H1 (cell line): ENCODE data around the gene GATA5. TPM values are rescaled to one million over a fixed set of nuclear protein-coding genes. Genes with fewer than 3 reads are reported as not detected.

Source experiments
- CTCF ChIA-PET: fragments of 300-600 bp; sonication (Branson Sonifier 250); formaldehyde crosslinking; loops from one replicate; lab custom pipeline; 2021; ENCODE audit not compliant: partially characterized antibody; lab: Charles Lee
- POLR2A ChIA-PET: fragments of 300-600 bp; sonication (Branson Sonifier 250); formaldehyde crosslinking; loops from one replicate; lab custom pipeline; 2021; ENCODE audit warnings: inconsistent platforms; ENCODE audit not compliant: partially characterized antibody; lab: Charles Lee
- DNase-seq, 2 experiments: peaks; one replicate each; pipeline versions ENCODE4 v3.0.0 to v3.0.0-alpha.2; 2010 to 2022; ENCODE audit warnings: low spot score in 2 of 2, low read depth in 1 of 2, mixed read lengths in 1 of 2
- FAIRE-seq: peaks from 2 replicates; lab custom pipeline; 2011; peaks lifted over from hg19 to GRCh38; lab: Jason Lieb, UNC
- H2AFZ ChIP-seq: 2 replicates; pipeline ENCODE4 v1.8.1; 2012; ENCODE audit warnings: low read length, inconsistent platforms
- H2AK5ac ChIP-seq: 2 replicates; pipeline ENCODE4 v1.6.1; 2013; ENCODE audit warnings: low read depth, low read length
- H2BK120ac ChIP-seq: replicated peaks from 2 replicates; pipeline ENCODE3; 2013; ENCODE audit warnings: low read depth, low read length, inconsistent platforms
- H2BK12ac ChIP-seq: 2 replicates; pipeline ENCODE4 v1.6.1; 2013; ENCODE audit warnings: low read depth, low read length
- H2BK15ac ChIP-seq: 2 replicates; pipeline ENCODE4 v1.6.1; 2013; ENCODE audit warnings: low read length
- H2BK20ac ChIP-seq: 2 replicates; pipeline ENCODE4 v1.6.1; 2013; ENCODE audit warnings: low read length
- H2BK5ac ChIP-seq: 2 replicates; pipeline ENCODE4 v1.6.1; 2013; ENCODE audit warnings: low read depth, low read length
- H3K14ac ChIP-seq: 2 replicates; pipeline ENCODE4 v1.6.1; 2013; ENCODE audit warnings: inconsistent platforms; ENCODE audit not compliant: insufficient read length
- H3K18ac ChIP-seq: 2 replicates; pipeline ENCODE4 v1.6.1; 2013; ENCODE audit warnings: low read length; ENCODE audit errors: extremely low read depth
- H3K23ac ChIP-seq: 2 replicates; pipeline ENCODE4 v1.6.1; 2013; ENCODE audit warnings: inconsistent platforms; ENCODE audit not compliant: insufficient read length
- H3K23me2 ChIP-seq: 2 replicates; pipeline ENCODE4 v1.6.1; 2013; ENCODE audit warnings: low read depth, low read length
- H3K27ac ChIP-seq: 2 replicates; pipeline ENCODE4 v1.6.1; 2011; ENCODE audit warnings: low read depth, low read length, inconsistent platforms
- H3K27me3 ChIP-seq, 4 experiments: replicated peaks in 1 of 4; 1 replicate in 1 of 4; 2 replicates in 3 of 4; pipeline versions ENCODE4 v1.6.1 to v1.8.1; 2011 to 2013; ENCODE audit warnings: low read length in 3 of 4, mild to moderate bottlenecking in 3 of 4, inconsistent platforms in 2 of 4, mixed read lengths in 2 of 4, moderate library complexity in 1 of 4; ENCODE audit not compliant: control insufficient read depth in 3 of 4, insufficient read depth in 3 of 4; ENCODE audit errors: extremely low read depth in 1 of 4
- H3K36me3 ChIP-seq, 4 experiments: 2 replicates each; pipeline versions ENCODE4 v1.6.1 to v1.8.1; 2011 to 2013; ENCODE audit warnings: mild to moderate bottlenecking in 4 of 4, low read length in 3 of 4, moderate library complexity in 2 of 4, control low read depth in 1 of 4, inconsistent platforms in 1 of 4; ENCODE audit not compliant: insufficient read depth in 4 of 4, control insufficient read depth in 2 of 4
- H3K4ac ChIP-seq: replicated peaks from 2 replicates; pipeline ENCODE3; 2013; ENCODE audit warnings: low read length, low read depth, mixed read lengths, inconsistent platforms; ENCODE audit not compliant: insufficient read length
- H3K4me1 ChIP-seq, 4 experiments: replicated peaks in 1 of 4; 1 replicate in 1 of 4; 2 replicates in 3 of 4; pipeline versions ENCODE4 v1.6.1 to v1.8.1; 2011 to 2013; ENCODE audit warnings: low read length in 3 of 4, inconsistent platforms in 2 of 4, mixed read lengths in 1 of 4; ENCODE audit not compliant: insufficient read depth in 4 of 4, control insufficient read depth in 3 of 4
- H3K4me2 ChIP-seq, 2 experiments: 2 replicates each; pipeline versions ENCODE4 v1.6.1 to v1.8.1; 2011 to 2013; ENCODE audit warnings: low read depth in 2 of 2, low read length in 2 of 2, control low read depth in 1 of 2, inconsistent platforms in 1 of 2, mild to moderate bottlenecking in 1 of 2; ENCODE audit not compliant: insufficient read depth in 1 of 2
- H3K4me3 ChIP-seq, 4 experiments: fragments of 200-600, 300-600 bp in 1 of 4; sonication (generic), shearing (Covaris generic), sonication (Bioruptor Twin) in 1 of 4; 2 replicates each; pipeline versions ENCODE4 v1.5.1 to v1.8.1; 2011 to 2016; ENCODE audit warnings: low read length in 4 of 4, low read depth in 3 of 4, control low read depth in 2 of 4, inconsistent platforms in 2 of 4, mild to moderate bottlenecking in 2 of 4, mixed read lengths in 1 of 4, moderate library complexity in 1 of 4; ENCODE audit not compliant: insufficient read depth in 2 of 4; ENCODE audit errors: extremely low read depth in 1 of 4
- H3K56ac ChIP-seq: replicated peaks from 2 replicates; pipeline ENCODE3; 2013; ENCODE audit warnings: low read depth, mild to moderate bottlenecking, mixed read lengths, low read length, inconsistent platforms; ENCODE audit not compliant: insufficient read length
- H3K79me1 ChIP-seq: 2 replicates; pipeline ENCODE4 v1.6.1; 2013; ENCODE audit warnings: low read depth, low read length, control low read depth
- H3K79me2 ChIP-seq, 2 experiments: 2 replicates each; pipeline versions ENCODE4 v1.6.1 to v1.8.1; 2012 to 2013; ENCODE audit warnings: low read length in 2 of 2, mild to moderate bottlenecking in 2 of 2, inconsistent platforms in 1 of 2; ENCODE audit not compliant: insufficient read depth in 2 of 2, control insufficient read depth in 1 of 2
- H3K9ac ChIP-seq, 4 experiments: replicated peaks in 1 of 4; 1 replicate in 1 of 4; 2 replicates in 3 of 4; pipeline versions ENCODE4 v1.6.1 to v1.8.1; 2011 to 2013; ENCODE audit warnings: low read depth in 3 of 4, low read length in 3 of 4, control low read depth in 2 of 4, mild to moderate bottlenecking in 2 of 4, moderate library complexity in 2 of 4, inconsistent platforms in 1 of 4; ENCODE audit errors: extremely low read depth in 1 of 4
- H3K9me3 ChIP-seq, 2 experiments: 2 replicates each; pipeline versions ENCODE4 v1.6.1 to v1.8.1; 2012 to 2013; ENCODE audit warnings: mild to moderate bottlenecking in 2 of 2, moderate library complexity in 2 of 2, control low read depth in 1 of 2, inconsistent platforms in 1 of 2, low read depth in 1 of 2, low read length in 1 of 2, mixed read lengths in 1 of 2; ENCODE audit not compliant: insufficient read depth in 2 of 2
- H4K20me1 ChIP-seq, 2 experiments: replicated peaks in 1 of 2; 2 replicates each; pipeline versions ENCODE3 to v1.8.1; 2011 to 2013; ENCODE audit warnings: inconsistent platforms in 2 of 2, low read length in 2 of 2, mild to moderate bottlenecking in 1 of 2; ENCODE audit not compliant: insufficient read depth in 2 of 2, control insufficient read depth in 1 of 2
- H4K5ac ChIP-seq: 2 replicates; pipeline ENCODE4 v1.6.1; 2013; ENCODE audit warnings: low read length, low read depth, mixed read lengths, inconsistent platforms; ENCODE audit not compliant: insufficient read length
- H4K8ac ChIP-seq: 2 replicates; pipeline ENCODE4 v1.8.0; 2013; ENCODE audit warnings: mild to moderate bottlenecking, moderate library complexity, low read length, inconsistent platforms; ENCODE audit not compliant: insufficient read depth; ENCODE audit errors: extremely low read depth
- H4K91ac ChIP-seq: replicated peaks from 2 replicates; pipeline ENCODE3; 2013; ENCODE audit warnings: low read length, mixed read lengths, inconsistent platforms; ENCODE audit not compliant: insufficient read length
- CBX8 ChIP-seq: fragments of 300-800, 300-1000 bp; sonication (generic); IDR thresholded peaks from 2 replicates; pipeline ENCODE4 v1.7.1; 2016; ENCODE audit warnings: low read depth, low read length, borderline replicate concordance
- CREB1 ChIP-seq: IDR thresholded peaks from 2 replicates; pipeline ENCODE4 v1.6.1; 2012; ENCODE audit warnings: inconsistent platforms
- GABPA ChIP-seq: IDR thresholded peaks from 2 replicates; pipeline ENCODE4 v1.6.1; 2011; ENCODE audit warnings: mild to moderate bottlenecking, low read length, moderate library complexity, borderline replicate concordance; ENCODE audit not compliant: insufficient read depth
- WGBS, 2 experiments: shearing (Covaris generic) in 1 of 2; methylation state at CpG; one replicate each; pipeline versions ENCODE4 v1.1.6 to v1.1.7; 2013 to 2015; ENCODE audit warnings: low lambda C conversion rate in 2 of 2, mixed read lengths in 2 of 2, inconsistent platforms in 1 of 2, low coverage in 1 of 2, missing lambda C conversion rate in 1 of 2; ENCODE audit not compliant: insufficient replicate concordance in 2 of 2, insufficient coverage in 1 of 2, insufficient read length in 1 of 2; ENCODE audit errors: extremely low coverage in 1 of 2, missing lambda C conversion rate in 1 of 2; 5-methylcytosine and 5-hydroxymethylcytosine counted together
- polyA plus RNA-seq, 7 experiments: library from polyadenylated mRNA; depleted of rRNA in 3 of 7; stranded (reverse) in 5 of 7; unstranded in 2 of 7; fragments of >200 nt in 5 of 7; fragments of 200-250 nt in 2 of 7; gene quantifications; 1 replicate in 5 of 7; 2 replicates in 1 of 7; 4 replicates in 1 of 7; pipeline versions ENCODE4 v1.2.1 to v1.2.3, GENCODE V29; 2011 to 2013; ENCODE audit warnings: missing spikeins in 2 of 7, mixed read lengths in 2 of 7
- total RNA-seq: library from RNA; stranded (reverse); fragmentation: NEBNext Ultra II Directional; extraction: Animal tissue kit (Norgen Biotek cat#: 25700); gene quantifications from 2 replicates; pipeline ENCODE4 v1.2.1, GENCODE V29; 2021
- TF ChIP-seq, protein P1 (sequence below), 3 experiments: IDR thresholded peaks; 1 replicate in 2 of 3; 2 replicates in 1 of 3; pipeline versions ENCODE4 v1.5.1 to v1.6.1; 2011; ENCODE audit warnings: low read length in 3 of 3, mild to moderate bottlenecking in 3 of 3, inconsistent platforms in 2 of 3, low read depth in 1 of 3, moderate library complexity in 1 of 3; ENCODE audit not compliant: insufficient read depth in 1 of 3; ENCODE audit errors: control extremely low read depth in 1 of 3
- TF ChIP-seq, protein P2 (sequence below): IDR thresholded peaks from 2 replicates; pipeline ENCODE4 v1.6.1; 2011; ENCODE audit warnings: low read length, improper control_type of control experiment

Gene GATA5
- total and polyA plus RNA-seq, 2 of the 8 experiments (the other 6 are each of a cell fraction or from before 2014, with no cell fraction given), result 0.08 to 0.11 TPM

DNA sequence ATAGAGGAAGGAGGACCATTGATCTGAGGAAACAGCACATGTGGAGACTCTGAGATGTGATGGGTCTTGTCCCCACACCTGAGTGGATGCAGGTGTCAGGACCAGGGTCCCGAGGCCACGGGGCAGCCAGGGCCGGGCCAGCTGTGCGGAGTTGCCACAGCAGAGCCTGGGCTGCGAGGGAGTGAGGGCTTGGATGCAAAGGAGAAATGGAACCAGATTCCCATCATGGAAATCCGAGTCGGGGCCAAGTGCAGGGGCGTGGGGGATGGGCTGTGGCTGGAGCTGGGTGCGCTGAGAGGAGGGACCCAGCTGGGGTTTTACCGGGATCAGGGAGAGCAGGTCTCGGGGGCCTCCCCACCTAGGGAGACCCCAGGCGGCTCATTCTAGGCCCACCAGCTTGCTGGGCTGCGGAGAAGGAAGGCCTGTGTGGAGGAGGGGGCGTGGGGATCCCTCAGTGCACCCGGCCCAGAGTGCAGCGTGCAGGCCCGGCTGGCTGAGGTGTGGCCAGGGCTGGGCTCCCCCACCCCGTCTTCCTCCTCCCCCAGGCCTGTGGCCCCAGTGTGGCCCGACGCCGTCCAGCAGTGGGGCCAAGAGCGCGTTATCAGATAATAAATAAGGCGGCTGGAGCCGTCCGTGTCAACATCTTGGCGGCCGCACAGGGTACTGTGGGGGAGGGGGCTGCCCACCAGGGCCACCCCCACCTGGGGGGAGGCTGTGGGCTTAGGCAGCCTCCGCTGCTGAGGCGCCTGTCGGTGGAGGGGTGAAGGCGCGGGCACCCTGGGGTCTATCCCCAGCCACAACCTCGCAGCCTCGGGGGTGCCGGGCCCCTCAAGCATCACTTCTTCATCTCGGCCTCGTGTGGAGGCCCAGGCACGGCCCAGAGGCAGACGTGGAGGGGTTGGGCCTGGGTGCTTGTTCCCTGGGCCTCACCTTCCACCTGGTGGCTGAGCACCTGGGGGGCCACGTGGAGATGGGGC, 17.2 kb downstream of the GATA5 start:
- DNase-seq (no peak), FAIRE-seq (no peak)
- peak overlapping the region; percentile 87; the same call in 1 of the 2 replicates for H2BK12ac ChIP-seq
- peaks cover 0 to 8% (median 2%) of the 10 kb centered on the region in 4 experiments; a peak in 1 of 7 replicates for H3K4me1 ChIP-seq
- peak overlapping the region; percentile 80; the same call in 1 of the 2 replicates for H2BK20ac ChIP-seq
- no peaks in the 10 kb centered on the region for H3K27me3 ChIP-seq
- peak overlapping the region; percentile 57 for H4K8ac ChIP-seq
- H2BK15ac ChIP-seq, result peak overlapping the region; percentile 95; the same call in 1 of the 2 replicates
- no peak overlapping the region for H3K14ac ChIP-seq
- no peaks in the 10 kb centered on the region; the same call in 1 of the 2 replicates for H3K79me1 ChIP-seq
- H3K18ac ChIP-seq, result peak overlapping the region; percentile 78
- H3K23me2 ChIP-seq, result no peaks in the 10 kb centered on the region
- TF ChIP-seq CREB1 (no peak), CBX8 (no peak), GABPA (no peak)
- TF ChIP-seq, protein P1, sequence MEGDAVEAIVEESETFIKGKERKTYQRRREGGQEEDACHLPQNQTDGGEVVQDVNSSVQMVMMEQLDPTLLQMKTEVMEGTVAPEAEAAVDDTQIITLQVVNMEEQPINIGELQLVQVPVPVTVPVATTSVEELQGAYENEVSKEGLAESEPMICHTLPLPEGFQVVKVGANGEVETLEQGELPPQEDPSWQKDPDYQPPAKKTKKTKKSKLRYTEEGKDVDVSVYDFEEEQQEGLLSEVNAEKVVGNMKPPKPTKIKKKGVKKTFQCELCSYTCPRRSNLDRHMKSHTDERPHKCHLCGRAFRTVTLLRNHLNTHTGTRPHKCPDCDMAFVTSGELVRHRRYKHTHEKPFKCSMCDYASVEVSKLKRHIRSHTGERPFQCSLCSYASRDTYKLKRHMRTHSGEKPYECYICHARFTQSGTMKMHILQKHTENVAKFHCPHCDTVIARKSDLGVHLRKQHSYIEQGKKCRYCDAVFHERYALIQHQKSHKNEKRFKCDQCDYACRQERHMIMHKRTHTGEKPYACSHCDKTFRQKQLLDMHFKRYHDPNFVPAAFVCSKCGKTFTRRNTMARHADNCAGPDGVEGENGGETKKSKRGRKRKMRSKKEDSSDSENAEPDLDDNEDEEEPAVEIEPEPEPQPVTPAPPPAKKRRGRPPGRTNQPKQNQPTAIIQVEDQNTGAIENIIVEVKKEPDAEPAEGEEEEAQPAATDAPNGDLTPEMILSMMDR (IDR thresholded peaks at IDR 0.05; ENCODE audit: control extremely low read depth in 1 of 3, insufficient read depth in 1 of 3, low read depth in 1 of 3, low read length in 3 of 3), result no peak
- TF ChIP-seq, protein P2, sequence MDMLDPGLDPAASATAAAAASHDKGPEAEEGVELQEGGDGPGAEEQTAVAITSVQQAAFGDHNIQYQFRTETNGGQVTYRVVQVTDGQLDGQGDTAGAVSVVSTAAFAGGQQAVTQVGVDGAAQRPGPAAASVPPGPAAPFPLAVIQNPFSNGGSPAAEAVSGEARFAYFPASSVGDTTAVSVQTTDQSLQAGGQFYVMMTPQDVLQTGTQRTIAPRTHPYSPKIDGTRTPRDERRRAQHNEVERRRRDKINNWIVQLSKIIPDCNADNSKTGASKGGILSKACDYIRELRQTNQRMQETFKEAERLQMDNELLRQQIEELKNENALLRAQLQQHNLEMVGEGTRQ, result no peak
- H3K4me3 ChIP-seq, result no peak overlapping the region
- H3K27ac ChIP-seq, result no peak overlapping the region
- no peaks in the 10 kb centered on the region for H3K79me2 ChIP-seq
- CTCF ChIA-PET, result no interaction called here
- no peak overlapping the region for H3K56ac ChIP-seq
- H2AFZ ChIP-seq, result no peak overlapping the region
- no peaks in the 10 kb centered on the region for H3K9me3 ChIP-seq
- no peak overlapping the region for H2AK5ac ChIP-seq
- POLR2A ChIA-PET, result no interaction called here
- H4K91ac ChIP-seq, result peak overlapping the region; percentile 30
- 0 out of 2 replicates have a peak overlapping the region, but pooled peaks have one; percentile 16 for H2BK5ac ChIP-seq
- 86% methylated on average over 34 of the region's 41 CpGs; no CpG with 5 or more reads in 1 of the 2 experiments for WGBS, 2 experiments
- no peaks in the 10 kb centered on the region for H3K36me3 ChIP-seq
- no peak overlapping the region for H2BK120ac ChIP-seq
- H3K4me2 ChIP-seq, result no peak overlapping the region
- no peak overlapping the region for H4K5ac ChIP-seq
- H3K23ac ChIP-seq, result no peak overlapping the region
- H4K20me1 ChIP-seq, result peaks cover 0 to 2% of the 10 kb centered on the region in 2 experiments
- no peak overlapping the region for H3K9ac ChIP-seq
- H3K4ac ChIP-seq, result no peak overlapping the region
